ENCODE measurements around the gene DNM3.

DNA sequence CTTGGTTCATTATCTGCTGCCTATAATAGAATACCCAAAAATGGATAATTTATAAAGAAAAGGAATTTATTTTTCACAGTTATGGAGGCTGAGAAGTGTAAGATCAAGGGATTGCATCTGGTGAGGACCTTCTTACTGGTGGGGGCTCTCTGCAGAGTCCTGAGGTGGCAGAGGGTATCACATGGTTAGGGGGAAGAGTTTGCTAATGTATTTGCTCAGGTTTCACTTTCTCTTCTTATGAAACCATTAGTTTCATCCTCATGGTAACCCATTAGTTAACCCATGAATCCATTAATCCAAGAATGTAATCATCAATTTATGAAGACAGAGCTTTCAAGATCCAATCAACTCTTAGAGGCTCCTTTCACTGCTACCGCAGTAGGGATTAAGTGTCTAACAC, 120.6 kb downstream of the DNM3 start:
- no peak for TF ChIP-seq POLR2AphosphoS5 (IDR thresholded peaks at IDR 0.05; ENCODE audit: low read length)
- TF ChIP-seq, protein P1, sequence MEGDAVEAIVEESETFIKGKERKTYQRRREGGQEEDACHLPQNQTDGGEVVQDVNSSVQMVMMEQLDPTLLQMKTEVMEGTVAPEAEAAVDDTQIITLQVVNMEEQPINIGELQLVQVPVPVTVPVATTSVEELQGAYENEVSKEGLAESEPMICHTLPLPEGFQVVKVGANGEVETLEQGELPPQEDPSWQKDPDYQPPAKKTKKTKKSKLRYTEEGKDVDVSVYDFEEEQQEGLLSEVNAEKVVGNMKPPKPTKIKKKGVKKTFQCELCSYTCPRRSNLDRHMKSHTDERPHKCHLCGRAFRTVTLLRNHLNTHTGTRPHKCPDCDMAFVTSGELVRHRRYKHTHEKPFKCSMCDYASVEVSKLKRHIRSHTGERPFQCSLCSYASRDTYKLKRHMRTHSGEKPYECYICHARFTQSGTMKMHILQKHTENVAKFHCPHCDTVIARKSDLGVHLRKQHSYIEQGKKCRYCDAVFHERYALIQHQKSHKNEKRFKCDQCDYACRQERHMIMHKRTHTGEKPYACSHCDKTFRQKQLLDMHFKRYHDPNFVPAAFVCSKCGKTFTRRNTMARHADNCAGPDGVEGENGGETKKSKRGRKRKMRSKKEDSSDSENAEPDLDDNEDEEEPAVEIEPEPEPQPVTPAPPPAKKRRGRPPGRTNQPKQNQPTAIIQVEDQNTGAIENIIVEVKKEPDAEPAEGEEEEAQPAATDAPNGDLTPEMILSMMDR (IDR thresholded peaks at IDR 0.05 in 2 of 3, conservative IDR thresholded peaks at IDR 0.05 in 1 of 3; ENCODE audit: control insufficient read depth in 2 of 3, extremely low read depth in 1 of 3, insufficient read depth in 1 of 3, low read depth in 3 of 3, low read length in 3 of 3), result no peak
- no peak for TF ChIP-seq EZH2 (IDR thresholded peaks at IDR 0.05; ENCODE audit: borderline replicate concordance, control insufficient read depth, low read depth, low read length)
- TF ChIP-seq CREM (IDR thresholded peaks at IDR 0.05; ENCODE audit: low read depth), result no peak
- TF ChIP-seq NR2C1 (IDR thresholded peaks at IDR 0.05), result no peak
- TF ChIP-seq HCFC1 (IDR thresholded peaks at IDR 0.05; ENCODE audit: low read length), result no peak
- TF ChIP-seq SP1 (IDR thresholded peaks at IDR 0.05; ENCODE audit: low read depth, low read length), result no peak
- no peak for TF ChIP-seq JUND (IDR thresholded peaks at IDR 0.05; ENCODE audit: low read depth, low read length)
- TF ChIP-seq, protein P2, sequence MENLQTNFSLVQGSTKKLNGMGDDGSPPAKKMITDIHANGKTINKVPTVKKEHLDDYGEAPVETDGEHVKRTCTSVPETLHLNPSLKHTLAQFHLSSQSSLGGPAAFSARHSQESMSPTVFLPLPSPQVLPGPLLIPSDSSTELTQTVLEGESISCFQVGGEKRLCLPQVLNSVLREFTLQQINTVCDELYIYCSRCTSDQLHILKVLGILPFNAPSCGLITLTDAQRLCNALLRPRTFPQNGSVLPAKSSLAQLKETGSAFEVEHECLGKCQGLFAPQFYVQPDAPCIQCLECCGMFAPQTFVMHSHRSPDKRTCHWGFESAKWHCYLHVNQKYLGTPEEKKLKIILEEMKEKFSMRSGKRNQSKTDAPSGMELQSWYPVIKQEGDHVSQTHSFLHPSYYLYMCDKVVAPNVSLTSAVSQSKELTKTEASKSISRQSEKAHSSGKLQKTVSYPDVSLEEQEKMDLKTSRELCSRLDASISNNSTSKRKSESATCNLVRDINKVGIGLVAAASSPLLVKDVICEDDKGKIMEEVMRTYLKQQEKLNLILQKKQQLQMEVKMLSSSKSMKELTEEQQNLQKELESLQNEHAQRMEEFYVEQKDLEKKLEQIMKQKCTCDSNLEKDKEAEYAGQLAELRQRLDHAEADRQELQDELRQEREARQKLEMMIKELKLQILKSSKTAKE (IDR thresholded peaks at IDR 0.05; ENCODE audit: low read depth, poor library complexity, severe bottlenecking), result no peak
- TF ChIP-seq, protein P3, sequence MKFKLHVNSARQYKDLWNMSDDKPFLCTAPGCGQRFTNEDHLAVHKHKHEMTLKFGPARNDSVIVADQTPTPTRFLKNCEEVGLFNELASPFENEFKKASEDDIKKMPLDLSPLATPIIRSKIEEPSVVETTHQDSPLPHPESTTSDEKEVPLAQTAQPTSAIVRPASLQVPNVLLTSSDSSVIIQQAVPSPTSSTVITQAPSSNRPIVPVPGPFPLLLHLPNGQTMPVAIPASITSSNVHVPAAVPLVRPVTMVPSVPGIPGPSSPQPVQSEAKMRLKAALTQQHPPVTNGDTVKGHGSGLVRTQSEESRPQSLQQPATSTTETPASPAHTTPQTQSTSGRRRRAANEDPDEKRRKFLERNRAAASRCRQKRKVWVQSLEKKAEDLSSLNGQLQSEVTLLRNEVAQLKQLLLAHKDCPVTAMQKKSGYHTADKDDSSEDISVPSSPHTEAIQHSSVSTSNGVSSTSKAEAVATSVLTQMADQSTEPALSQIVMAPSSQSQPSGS (IDR thresholded peaks at IDR 0.05; ENCODE audit: low read length), result no peak
- no peak for TF ChIP-seq ZNF622 (IDR thresholded peaks at IDR 0.05)
- no peak for TF ChIP-seq POLR2AphosphoS2 (IDR thresholded peaks at IDR 0.05; ENCODE audit: low read depth, low read length)
- TF ChIP-seq BHLHE40 (IDR thresholded peaks at IDR 0.05; ENCODE audit: borderline replicate concordance in 1 of 2, low read depth in 2 of 2, low read length in 1 of 2), result no peak
- TF ChIP-seq RBBP5 (conservative IDR thresholded peaks at IDR 0.05), result no peak

Measured in GM12878 (cell line).